GM12865 (cell line): ENCODE results near the gene IL21R.
A peak's percentile ranks its signal among the peaks of the same experiment; 100 is the strongest.

Experiments
- DNase-seq: peaks from one replicate; pipeline ENCODE4 v3.0.0; 2010; ENCODE audit warnings: low read depth
- H3K4me3 ChIP-seq: 2 replicates; pipeline ENCODE4 v1.5.1; 2011; ENCODE audit warnings: mild to moderate bottlenecking, low read depth, low read length, control low read depth
- CTCF ChIP-seq: IDR thresholded peaks from 2 replicates; pipeline ENCODE4 v1.5.1; 2011; ENCODE audit warnings: low read length, control low read depth, low read depth, inconsistent platforms; ENCODE audit not compliant: insufficient read depth; ENCODE audit errors: missing control alignments

Gene IL21R

GRCh38 chr16:27441276-27441675 lies 39.3 kb downstream of the IL21R start:
- no peak for DNase-seq
- TF ChIP-seq CTCF = no peak
- no peak overlapping the region for H3K4me3 ChIP-seq

- H3K4me3 ChIP-seq = no peak overlapping the region
- DNase-seq = no peak
- no peak for TF ChIP-seq CTCF
These were observed 40.0 kb downstream of the IL21R start for GRCh38 chr16:27441998-27442397.

GRCh38 chr16:27444015-27444414 lies 42.0 kb downstream of the IL21R start:
- no peak for TF ChIP-seq CTCF
- no peak overlapping the region for H3K4me3 ChIP-seq
- DNase-seq = no peak

DNA sequence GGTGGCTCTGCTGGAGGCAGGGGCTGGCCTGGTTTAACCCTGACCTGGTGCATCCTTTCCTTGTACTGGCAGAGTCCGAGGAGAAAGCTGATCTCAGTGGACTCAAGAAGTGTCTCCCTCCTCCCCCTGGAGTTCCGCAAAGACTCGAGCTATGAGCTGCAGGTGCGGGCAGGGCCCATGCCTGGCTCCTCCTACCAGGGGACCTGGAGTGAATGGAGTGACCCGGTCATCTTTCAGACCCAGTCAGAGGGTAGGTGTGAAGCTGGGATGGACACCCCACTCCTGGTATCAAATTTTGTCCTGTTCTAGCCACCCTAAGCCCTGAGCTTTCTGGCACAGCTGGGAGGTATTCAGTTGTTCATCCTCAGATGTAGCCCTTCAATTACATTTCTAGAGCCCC lies 42.5 kb downstream of the IL21R start:
- no peak for TF ChIP-seq CTCF
- no peak overlapping the region for H3K4me3 ChIP-seq
- DNase-seq = no peak

DNA sequence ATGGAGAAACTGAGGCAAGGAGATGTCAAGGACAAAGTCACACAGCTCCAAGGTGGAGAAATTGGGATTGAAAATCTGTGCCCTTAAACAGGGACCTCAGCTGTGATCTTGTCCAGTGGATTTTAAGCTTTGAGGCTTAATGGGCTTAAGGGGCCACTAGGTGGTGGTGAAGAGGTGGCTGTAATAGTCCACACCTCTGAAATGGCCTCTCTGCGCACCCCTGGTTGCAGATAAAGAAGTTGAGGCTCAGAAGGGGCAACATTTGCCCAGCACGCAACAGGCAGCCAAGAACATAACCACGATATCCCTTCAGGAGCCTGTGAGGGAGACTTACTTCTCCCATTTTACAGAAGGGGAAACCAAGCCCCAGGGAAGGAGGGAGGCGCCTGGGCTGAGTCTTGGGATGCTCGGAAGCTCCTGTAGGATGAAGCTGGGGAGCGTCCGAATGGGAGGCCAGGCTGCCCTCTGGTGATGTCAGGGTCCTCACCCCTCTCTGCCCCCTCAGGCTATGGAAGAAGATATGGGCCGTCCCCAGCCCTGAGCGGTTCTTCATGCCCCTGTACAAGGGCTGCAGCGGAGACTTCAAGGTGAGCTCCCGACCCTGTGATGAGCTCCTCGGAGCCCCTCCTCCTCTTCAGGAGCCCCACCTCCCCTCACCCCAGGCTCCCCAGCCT lies 43.7 kb downstream of the IL21R start:
- no peak overlapping the region for H3K4me3 ChIP-seq
- no peak for TF ChIP-seq CTCF
- no peak for DNase-seq

GRCh38 chr16:27446721-27447120 lies 44.7 kb downstream of the IL21R start:
- DNase-seq = peak; percentile 63
- no peak overlapping the region for H3K4me3 ChIP-seq
- no peak for TF ChIP-seq CTCF

GRCh38 chr16:27447301-27447700 lies 45.3 kb downstream of the IL21R start:
- TF ChIP-seq CTCF = no peak
- no peak for DNase-seq
- H3K4me3 ChIP-seq = no peak overlapping the region
